Stimulated activated CD4-positive, alpha-beta T cell treated with anti-CD3 and anti-CD28 coated beads, Interleukin-1b, Interleukin-23, amount 100 ng/mL, for 24 hours (primary cell): Measurements from ENCODE around the gene PLB1.
A peak's percentile ranks its signal among the peaks of the same experiment; 100 is the strongest.

Source experiments
- DNase-seq, 4 experiments: peaks; one replicate each; pipeline ENCODE4 v3.0.0-alpha.2; 2020; ENCODE audit warnings: low read depth in 4 of 4, low spot score in 1 of 4

The PLB1 gene

DNA sequence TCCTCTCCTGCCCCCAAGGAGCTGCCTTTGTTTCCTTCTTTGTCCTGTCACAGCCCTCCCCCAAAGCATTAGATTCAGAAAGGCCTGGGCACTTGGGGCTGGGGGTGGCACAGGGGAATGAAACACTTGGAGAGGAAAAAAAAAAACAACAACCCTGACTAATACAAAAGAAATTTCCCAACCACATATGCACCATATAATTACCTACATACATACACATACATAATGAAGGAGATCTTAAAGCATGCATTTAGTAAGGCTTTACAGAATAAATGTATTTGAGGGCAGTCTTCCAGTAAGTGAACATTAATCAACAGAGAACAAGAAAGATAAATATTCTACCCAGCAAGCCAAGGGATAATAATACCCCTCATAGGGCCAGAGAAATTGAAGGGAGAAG, 185.7 kb downstream of the PLB1 start:
- peak in 1 of 4 experiments; percentile 17 for DNase-seq

DNA sequence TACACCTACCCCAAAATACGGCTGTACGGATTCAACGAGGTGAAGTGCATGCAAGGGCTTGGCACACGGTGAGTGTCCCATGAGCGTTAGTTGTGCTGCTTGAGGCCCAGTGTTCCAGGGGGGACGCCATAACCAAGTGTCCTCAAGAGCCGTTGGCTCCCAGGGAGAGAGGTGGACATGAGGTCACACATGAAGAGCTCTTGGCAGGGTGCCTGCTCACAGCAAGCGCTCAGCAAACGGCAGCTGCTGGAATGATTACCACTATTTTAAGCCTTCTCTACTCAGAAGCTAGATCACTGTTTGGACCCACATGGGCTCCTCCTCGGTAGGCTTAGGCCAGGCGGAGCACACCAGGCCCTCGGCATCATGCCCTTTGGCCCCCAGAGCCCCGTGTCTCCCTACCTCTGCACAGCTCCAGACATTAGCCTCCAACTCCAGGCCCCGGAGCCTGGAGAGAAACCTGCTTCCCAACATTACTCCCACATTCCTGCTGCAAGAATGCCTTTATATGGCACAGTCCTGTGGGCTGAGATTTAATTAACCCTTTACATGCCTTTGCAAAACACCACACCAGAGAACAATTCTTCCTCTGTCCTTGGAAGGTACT, 187.3 kb downstream of the PLB1 start:
- no peak for DNase-seq

DNA sequence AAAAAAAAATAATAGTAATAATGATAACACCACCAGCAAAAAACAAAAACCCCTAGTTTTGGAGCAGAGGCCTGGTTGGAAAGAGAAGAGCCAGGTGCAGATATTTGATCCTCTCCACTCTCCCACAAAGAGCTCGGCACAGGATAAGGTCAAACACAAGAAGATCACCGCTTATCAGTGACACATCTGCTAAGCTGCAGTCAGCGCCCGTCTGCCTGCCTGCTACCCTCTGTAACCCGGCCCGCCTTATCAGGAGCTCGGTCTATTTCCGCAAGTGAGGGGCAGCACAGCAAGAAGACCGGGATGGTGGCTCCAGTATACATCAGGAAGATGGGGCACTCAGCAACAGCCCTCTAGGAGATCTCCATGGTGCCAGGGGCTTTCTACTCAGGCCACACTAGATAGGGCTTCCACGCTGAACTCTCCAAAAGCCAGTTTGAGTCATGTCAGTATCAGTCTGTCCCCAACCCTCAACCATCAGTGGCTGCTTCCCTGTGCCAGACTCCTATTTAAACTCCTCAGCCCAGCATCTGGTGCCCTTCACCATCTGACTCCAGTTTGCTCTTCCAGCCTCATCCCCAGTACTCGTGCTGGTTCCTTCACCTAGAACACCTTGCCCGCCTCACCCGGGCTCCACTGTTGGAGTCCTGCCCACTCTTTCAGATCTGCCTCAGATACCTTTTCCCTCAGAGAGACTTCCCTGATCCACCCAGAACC, 188.4 kb downstream of the PLB1 start:
- no peak for DNase-seq

- DNase-seq = no peak
Observed at GRCh38 chr2:28687171-28687570, 191.3 kb downstream of the PLB1 start.

DNA sequence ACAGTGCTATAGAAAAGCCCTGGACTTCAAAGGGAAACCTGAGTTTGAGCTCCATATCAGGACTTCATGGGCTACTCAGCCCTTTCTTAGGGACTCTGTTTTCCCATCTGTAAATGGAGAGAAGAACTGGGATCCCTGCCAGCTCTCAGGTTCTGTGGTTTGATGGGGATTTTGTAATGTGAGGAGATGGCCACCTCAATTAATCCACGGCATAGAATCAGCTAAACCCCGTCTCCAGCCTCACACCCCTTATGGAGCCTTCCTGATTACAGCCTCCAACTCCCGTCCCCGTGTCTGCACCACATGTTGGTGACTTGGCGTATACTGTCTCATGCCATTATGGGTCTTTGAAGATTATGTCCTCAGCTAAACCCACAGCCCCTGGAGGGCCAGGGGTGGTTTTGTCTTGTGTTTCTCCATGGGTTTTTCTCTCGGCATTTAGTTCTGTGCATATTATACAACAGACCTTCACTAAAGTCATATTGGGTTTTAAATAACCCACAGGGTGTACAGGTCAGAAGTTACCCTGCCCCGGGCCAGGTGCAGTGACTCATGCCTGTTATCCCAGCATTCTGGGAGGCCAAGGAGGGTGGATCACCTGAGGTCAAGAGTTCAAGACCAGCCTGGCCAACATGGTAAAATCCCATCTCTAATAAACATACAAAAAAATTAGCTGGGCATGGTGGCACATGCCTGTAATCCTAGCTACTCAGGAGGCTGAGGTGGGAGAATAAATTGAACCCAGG, 192.0 kb downstream of the PLB1 start:
- no peak for DNase-seq

GRCh38 chr2:28688818-28689217, 193.0 kb downstream of the PLB1 start:
- DNase-seq = no peak

GRCh38 chr2:28689771-28690170, 193.9 kb downstream of the PLB1 start:
- no peak for DNase-seq

DNA sequence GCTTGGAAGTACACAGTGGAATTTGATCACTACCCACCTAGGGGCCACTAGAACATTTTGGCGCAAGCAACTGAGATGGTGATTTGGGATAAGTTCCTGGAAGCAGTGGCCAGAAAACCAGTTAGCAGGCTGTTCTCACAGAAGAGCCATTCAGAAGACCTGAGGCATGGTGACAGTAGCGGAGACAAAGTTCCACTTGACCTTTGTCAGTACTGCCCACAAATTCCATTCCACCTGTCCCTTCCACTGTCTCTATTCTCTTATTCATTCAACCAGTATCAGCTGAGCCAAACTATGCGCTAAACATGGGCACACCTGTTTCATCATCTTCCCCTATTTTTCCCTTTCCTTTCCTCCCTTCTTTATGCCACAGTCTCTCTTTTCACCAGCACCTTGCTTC, 196.6 kb downstream of the PLB1 start:
- DNase-seq = no peak

GRCh38 chr2:28693223-28693622, 197.4 kb downstream of the PLB1 start:
- no peak for DNase-seq
